A549 (cell line): ENCODE results near the gene BEAN1.

Experiments
- EP300 ChIP-seq, 2 experiments: fragments of >200 bp; sonication (Bioruptor Twin); formaldehyde crosslinking; IDR thresholded peaks; 2 replicates in 1 of 2; 3 replicates in 1 of 2; pipeline ENCODE4 v1.6.1; 2016 to 2017
- REST ChIP-seq: fragments of 200-600 bp; sonication (generic); IDR thresholded peaks from 2 replicates; pipeline ENCODE4 v1.6.1; 2016; ENCODE audit warnings: antibody characterized with exemption, mild to moderate bottlenecking, moderate library complexity

GRCh38 chr16:66391726-66392670, 35.1 kb upstream of the BEAN1 start:
- TF ChIP-seq REST: no peak
- no peak for TF ChIP-seq EP300 (IDR thresholded peaks at IDR 0.05)
